Activated CD4-positive, CD25-positive, alpha-beta regulatory T cell treated with anti-CD3 and anti-CD28 coated beads, Interleukin-2, amount 50 U/mL, for 16 hours (primary cell): ENCODE data around the gene PACSIN2.
"Not testable (repeated sequence)": the region's sequence is repeated elsewhere in the genome, so short reads cannot be mapped to it uniquely, and the experiment has no call there.

ENCODE experiments used
- DNase-seq: peaks from one replicate; pipeline ENCODE4 v3.0.0-alpha.2; 2020; ENCODE audit warnings: low read depth, low spot score

PACSIN2 gene

DNA sequence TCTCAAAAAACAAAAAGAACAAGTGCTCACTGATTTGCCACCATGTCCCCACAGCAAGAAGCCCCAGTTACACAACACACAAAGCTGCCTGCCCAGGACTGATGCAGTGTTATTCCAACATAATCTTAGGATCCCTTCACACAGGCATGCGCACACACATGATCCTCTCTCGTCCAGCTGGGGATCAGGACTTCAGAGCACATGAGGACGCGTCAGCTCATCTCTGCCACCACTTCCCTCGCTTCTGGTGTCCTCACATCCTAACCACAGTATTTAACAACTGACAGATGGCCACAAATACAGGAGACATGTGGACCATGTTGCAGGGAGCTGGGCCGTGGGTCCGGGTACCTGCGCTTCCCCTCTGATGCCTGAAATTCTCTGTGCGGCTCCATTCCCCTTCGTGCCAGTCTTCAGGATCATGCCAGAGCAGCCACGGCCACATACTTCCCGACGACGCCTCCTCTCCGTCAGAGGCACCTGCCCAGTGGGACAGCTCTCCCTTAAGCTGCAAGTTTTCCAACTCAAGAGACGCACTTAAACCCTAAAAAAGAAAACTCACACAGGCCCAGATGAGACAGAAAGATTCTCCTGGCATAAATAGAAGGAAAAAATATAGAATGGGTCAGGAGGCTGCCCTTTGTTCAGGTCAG is 68.3 kb downstream of the PACSIN2 start:
- no peak for DNase-seq

DNA sequence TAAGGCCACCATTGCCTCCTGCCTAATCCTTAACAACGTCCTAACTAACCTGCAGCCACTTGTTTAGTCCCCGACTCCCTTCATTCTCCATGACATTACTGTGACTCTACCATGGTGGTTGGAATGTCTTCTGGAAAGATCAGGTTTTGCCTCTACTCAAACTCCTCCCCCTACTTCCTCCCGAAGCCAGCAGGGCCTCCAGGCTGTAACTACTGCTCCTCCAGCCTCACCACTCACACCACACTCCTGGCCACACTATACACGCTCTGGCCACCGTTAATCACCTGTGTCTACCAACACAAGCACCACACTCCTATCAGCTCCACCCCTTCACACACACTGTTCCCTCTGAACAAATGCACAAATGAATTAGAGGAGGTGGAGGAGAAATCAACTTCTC is 69.2 kb downstream of the PACSIN2 start:
- no peak for DNase-seq

DNA sequence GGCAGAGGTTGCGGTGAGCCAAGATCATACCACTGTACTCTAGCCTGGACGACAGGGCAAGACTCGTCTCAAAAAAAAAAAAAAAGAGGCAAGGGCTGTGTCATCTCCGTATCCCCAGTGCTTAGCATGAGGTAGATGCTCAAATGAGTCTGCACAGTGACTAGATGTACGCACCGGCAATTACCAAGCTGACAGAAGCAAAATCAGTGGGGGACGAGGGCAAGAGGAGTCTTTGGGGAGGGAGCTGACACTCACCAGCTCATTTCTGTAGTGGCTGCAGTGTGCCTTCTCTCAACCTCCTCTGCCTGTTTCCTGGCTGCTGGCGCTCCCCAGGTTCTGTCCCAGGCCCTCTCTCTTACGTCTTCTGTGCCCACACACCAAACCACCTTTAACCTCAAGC is 69.9 kb downstream of the PACSIN2 start:
- DNase-seq: no peak

DNA sequence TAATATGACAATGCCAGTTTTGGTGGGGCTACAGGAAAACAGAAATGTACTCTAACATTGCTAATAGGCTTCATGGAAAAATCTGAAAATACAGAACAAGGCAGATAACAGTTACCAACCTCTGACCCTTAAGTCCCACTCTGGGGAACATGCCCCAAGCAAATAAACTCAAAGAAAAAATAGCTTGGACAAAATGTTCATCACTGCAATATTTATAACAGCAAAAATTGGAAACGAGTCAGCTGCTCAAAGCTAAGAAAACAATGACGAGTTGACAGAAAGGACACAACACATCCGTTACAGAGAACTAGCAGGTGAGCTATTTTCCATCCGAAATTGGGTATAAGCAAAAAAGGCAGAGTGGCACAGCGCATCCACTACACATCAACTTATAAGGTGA is 70.5 kb downstream of the PACSIN2 start:
- DNase-seq: no peak

DNA sequence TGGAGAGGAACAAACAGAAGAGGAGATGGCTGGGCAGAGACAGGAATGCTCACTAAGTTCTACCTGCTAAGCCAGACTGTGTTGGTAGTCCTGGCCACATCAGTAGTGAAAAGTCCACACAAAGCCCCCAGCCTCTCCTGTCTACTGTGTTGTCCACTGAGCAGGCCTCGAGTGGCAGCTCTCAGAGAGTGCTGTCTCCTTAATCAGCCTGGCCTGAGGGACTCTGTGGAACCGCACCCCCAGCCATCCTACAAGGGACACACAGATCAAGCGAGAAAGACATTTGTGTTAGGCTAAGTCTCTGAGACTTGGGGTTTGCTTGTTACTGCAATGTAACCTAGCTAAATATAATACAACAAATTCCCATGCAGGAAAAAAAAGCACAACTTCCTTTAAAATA is 71.0 kb downstream of the PACSIN2 start:
- DNase-seq: no peak

DNA sequence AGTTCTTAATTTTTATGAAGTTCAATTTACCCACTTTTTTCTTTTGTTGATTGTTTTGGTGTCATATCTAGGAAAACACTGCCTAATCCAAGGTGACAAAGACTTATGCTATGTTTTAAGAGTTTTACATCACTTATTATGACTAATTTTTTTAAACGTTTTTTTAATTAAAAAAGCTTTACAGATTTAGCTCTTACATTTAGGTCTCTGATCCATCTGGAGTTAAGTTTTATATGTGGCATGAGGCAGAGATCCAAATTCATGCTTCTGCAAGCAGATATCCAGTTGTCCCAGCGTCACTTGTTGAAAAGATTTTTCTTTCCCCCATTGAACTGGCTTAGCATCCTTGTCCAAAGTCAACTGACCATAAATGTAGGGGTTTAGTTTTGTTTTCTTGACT is 72.6 kb downstream of the PACSIN2 start:
- no peak for DNase-seq

DNA sequence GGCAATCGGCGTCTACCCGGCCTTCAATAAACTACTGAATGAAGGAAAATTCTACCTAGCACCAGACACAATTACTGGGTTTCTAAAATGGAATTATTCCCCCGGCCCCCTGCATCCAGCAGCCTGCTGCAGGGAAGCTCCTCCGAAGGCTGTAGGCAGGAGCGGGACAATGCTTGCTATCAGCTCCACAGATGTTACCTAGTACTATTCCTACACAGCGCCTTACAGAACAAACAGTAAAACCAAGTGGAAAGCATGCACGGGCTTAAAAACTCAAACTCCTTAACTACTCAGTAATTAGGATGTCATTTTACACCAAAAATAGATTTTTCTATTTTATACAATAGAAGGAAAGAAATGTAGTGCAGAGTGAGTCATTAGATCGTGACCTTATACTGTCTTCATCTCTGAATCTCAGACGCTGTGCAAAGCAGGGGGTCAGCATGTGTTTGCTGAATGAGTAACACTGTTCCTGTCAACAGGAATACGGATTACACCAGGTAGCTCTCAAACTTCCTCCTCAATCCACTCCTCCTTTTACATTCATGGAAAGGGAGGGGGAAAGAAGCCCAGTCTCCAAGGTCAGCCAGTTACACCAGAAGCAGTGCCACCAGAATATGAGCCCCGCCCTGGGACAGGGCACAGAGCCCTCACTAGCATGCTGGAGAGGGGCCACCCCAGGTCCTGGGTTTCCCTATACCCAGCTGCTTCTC is 74.9 kb downstream of the PACSIN2 start:
- no peak for DNase-seq

DNA sequence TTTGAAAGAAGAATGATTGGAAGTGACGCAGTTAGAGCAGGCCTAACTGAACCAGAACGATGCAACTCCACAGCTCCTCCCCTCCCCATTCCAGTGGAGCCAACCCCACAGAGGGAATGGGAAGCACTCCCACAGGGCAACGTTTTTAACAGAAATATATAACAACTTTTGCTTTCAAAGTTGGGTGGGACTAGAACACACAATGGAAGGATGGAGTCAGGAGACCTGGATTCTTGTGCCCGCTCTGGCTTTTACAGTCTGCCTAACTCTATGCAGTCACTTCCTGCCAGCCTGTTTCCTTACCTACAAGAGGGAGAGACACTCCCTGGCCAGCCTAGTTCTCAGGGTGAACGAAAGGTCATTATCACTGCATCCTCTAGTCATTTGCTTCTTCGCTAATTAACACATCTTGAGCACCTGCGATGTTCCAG is 75.5 kb downstream of the PACSIN2 start:
- DNase-seq: no peak

DNA sequence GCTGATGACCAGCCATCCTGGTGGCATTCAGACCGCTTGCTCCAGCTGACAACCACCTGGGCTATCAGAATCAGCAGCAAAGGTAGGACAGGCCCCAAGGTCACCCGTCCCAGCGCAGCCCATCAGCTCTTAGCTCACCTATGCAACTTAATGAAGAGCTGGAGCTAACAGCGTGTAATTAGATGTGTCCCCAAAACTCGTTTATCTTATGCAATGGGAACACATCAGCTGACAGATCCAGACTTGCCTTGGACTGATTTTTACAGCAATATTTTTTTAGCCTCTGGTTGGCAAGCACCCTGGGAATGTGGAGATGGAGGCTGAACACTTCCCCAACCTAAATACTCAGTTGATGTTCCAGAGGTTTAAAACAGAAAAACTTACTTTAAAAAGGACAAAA is 76.0 kb downstream of the PACSIN2 start:
- no peak for DNase-seq

DNA sequence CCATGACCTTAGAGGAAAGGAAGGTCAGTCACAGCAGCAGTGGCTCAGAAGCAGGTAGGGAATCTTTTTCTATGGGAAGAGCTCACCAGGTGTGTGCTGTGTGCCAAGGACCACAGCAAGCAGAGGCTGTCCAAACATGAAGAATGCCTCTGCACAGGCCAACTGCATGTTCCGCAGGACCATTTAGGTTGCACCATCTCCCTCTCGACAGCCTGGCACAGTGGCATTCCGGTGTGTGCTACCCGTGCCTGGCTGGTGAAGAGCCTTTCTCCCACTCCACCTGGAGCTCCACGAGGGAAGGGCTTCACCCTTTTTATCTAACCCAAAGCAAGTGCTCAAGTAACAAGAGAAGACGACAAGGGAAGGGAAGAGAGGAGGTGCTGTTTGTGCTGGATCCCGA is 76.5 kb downstream of the PACSIN2 start:
- DNase-seq: no peak

DNA sequence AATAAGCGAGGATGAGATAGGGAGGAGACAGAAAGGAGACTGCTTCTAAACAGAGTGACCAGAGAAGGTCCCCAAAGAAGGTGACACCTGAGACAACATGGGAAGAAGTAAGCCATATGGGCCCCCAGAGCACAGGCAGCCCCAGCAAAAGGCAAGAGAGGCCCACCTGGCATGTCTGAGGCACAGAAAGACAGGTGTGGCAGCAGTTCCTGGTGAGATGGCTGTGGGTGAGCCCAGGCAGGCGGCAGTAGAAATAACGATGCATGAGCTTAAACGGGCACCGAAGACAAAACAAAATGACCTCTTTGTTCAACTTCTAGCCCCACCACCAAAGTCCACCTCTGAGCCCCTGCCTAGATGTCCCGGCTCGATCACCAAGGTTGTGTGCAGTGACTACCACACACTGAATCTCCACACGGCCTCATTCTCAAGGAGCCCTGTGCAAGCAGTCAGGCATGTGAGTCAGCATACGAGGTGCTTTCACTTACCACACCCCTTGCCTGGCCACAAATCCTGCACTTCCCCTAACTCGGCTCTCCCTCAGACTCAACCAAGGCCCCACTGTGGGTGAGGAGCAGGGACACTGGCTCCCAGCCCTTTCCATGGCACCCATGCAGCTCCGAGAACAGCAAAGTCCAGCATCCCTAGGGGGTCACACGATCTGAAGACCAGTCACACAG is 77.6 kb downstream of the PACSIN2 start:
- DNase-seq: no peak

DNA sequence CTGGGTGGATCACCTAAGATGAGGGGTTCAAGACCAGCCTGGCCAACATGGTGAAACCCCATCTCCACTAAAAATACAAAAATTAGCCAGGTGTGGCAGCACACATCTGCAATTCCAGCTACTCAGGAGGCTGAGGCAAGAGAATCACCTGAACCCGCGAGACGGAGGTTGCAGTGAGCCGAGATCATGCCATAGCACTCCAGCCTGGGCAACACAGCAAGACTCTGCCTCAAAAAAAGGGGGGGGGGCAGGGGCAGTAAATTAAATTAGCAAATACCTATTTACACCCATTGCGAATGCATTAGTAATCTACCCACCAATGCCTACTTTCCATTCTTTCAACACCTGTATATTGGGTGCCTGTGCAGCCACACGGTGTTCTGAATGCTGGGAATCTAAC is 78.3 kb downstream of the PACSIN2 start:
- not testable (repeated sequence) for DNase-seq

DNA sequence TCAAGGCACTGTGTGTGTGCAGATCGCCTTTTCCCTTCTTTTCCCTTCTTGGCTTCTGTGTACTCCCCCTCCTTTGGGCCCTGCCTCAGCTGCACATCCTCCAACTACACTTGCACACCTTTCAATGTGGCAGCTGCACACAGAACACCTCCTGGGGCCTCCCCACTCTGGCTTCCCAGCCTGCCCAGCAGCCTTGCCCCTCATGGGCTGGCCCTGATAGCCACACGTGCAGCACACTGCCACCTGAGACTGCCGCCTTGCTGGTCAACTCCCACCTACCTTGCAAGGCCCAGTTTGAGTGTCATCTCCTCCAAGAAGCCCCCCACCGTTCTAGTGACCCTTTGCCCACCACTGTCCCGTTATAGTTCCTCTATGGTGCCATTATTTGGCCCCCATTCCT is 80.6 kb downstream of the PACSIN2 start:
- DNase-seq: no peak

DNA sequence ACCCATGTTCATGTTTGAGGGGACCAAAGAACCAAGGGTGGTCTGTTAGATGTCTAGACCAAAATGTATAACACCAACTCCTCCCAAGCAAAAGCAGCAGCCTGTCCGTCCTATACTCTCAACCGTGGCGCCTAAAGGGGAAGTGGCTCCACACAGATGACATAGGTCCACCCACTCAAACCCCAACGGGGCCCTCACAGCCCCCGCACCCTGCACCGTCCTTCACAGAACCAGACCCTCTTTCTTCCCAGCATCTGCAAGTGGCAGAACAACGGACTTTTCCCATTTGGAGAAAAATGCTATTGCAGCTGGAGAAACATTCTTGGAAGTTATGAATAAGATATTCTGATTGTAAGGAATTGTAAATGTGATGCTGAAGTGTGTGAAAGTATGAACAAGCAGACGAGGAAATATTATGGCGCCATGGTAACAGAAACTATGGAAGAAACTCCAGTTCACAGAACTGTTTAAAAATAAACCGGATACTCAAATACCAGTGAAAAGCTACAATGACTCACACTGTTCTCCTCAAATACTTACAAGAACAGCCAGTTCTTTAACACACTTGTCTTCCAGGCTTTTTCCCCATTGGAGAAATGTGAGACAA is 81.4 kb downstream of the PACSIN2 start:
- no peak for DNase-seq

DNA sequence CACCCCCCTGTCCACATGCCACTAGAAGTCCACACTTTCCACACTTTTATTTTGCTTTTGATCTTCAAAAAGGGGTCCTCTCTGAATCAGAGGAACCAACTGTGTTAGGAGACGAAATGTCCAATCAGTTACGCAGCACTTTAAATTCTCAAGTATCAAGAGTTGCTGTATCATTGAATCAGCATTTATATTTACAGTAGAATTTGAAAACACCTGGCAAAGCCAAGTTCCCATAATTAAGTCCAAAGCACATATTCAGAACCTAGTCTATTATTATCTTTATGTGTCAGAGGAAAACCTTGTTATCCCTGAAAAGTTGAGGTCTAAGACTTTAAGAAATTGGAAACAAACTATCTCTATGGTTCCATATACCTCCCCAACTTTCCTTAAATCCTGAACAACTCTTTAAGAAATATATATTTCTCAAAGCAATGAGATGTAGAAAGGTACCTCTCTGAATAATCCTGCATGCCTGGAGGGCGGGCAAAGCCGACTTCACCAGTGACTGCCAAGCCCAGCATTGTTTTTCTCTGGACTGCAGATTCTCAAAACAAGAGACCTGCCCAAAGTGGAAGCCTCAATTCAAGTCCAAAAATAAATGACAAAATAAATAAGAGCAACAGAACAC is 82.0 kb downstream of the PACSIN2 start:
- no peak for DNase-seq

DNA sequence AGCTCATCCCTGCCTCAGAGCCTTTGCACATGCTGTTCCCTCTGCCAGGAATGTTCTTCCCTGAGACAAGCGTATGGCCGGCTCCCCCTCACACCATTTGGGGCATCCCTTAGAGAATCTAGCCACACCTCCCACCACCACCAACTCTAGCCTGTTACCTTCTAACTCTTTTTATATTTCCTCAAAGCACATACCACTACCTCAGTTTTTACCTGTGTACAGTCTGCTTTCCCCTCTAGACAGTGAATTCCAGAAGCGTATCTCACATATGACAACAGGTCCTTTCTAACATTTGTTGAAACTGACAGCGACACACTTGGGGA is 82.8 kb downstream of the PACSIN2 start:
- DNase-seq: no peak

DNA sequence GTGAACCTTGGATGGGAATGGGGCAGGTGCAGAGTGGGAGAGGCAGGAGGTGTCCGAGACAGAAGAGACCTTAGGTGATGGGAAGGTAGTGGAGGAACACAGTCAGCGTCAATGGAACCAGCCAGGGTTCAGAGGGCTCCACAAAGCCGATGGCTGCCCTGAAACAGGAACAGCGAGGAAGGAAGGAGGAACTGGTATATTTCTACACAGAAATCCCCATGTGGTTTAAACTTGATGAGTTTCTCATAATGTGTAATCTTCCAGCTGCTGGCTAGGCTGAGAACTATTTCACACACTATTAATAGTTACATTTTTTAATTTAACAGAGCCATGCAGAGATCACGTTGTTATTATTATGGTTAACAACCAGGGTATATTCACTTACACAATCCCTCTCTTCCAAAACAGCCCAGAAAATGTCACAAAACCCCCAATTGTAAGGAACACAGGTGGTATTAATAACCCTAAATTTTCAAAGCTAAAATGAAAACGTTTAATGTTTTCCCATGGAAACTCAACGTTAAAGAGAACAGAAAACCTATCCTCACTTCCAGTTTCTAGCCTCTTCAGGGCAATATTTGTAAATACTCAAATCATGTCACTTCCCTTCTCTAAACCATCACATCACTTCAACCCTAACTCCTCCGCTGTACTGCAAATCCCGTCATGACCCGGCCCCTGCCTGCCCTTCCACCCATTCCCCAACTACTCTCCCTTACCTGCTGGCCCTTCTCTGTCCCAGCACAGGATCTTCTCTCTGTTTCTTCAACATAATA is 83.3 kb downstream of the PACSIN2 start:
- no peak for DNase-seq

DNA sequence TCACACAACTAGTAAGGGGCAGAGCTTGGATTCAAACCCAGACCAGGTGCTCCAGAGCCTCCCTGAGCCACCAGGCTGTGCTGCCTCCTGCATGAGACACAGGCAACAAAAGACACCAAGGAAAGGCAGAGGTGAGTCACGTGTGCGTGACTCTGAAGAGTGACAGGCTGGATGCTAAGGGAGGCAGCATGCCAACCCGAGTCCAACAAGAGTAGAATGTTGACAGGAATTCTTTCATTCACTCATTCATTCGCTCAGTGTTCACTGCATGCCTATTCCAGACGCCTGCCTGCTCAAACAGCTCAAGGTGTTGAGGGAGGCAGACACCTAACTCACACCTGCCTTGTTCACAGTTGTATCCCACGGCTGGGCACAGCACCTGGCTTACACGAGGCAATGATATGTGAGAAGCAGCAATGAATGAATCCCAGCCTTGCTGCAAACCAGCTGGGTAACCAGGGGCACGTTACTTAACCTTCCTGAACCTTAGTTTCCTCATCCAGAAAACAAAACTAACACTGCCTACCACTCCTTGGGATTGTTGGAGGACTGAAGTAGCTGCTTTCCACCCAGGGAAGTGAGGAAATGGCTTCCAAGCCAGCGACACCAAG is 84.0 kb downstream of the PACSIN2 start:
- DNase-seq: no peak

DNA sequence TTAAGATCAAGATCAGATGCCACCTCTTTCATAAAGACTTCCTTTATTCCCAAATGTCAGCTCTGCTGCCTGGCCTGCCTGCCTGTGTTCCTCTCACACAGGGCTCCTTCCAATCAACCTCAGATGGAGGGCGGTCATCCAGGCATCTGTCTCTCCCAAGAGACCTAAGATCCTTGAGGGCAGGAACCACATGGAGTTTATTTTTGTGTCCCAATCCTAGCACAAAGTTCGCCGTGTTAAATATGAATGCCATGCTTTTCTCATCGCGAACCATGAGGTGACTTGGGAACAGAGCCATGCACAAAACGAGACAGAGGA is 85.2 kb downstream of the PACSIN2 start:
- no peak for DNase-seq

DNA sequence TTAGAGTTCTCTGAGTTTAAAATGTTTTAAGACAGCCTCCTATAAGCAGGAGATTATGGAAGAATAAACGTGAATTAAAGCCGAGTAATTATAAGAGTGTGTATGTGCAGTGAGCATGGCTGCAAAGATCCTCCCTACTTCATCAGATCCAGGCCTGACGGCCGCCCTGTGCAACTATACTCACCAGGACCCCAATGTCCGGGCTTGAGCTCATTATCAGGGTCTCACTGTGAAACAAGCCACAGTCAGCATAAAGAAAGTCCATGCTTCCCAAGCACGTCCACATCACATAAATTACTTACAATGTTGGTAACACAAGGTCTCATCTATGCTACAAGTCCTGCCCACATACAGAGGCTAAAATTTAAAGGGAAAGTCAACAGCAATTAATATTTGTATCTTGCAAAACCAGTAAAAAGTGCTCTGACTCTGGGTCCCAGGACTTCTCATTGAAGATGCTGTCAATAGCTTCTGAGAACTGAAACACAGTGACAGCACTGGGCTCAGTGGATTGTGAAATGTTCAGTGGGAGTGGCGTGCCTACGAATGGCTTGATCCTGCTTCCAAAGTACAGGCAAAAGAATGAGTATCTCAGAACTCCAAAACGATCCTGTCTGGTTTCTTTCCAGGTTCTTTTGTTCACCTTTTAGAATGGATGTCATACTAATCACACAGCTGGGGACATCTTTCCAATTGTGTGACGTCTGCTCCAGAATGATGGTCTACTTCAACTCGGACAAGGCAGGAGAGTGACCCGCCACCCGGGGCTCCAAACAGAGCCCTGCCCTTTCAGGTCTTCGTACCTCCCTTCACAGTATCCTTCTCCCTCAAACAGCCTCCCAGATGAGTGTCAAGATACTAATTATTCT is 85.7 kb downstream of the PACSIN2 start:
- no peak for DNase-seq
